Upper lobe of left lung (tissue), 4 donors: ENCODE results near the gene HNF4A.

ENCODE experiments used
- CTCF ChIP-seq, 6 experiments: fragments of 450-650 bp in 4 of 6; fragments of 200-600 bp in 2 of 6; sonication (generic) in 2 of 6; IDR thresholded peaks; one replicate each; pipeline ENCODE4 v1.5.1; 2016 to 2019; ENCODE audit warnings: antibody characterized with exemption in 6 of 6
- EP300 ChIP-seq, 4 donors: sonication (generic); formaldehyde crosslinking; IDR thresholded peaks; one replicate each; pipeline ENCODE4 v1.5.1; 2017; ENCODE audit warnings: antibody characterized with exemption in 4 of 4, control low read depth in 2 of 4
- POLR2A ChIP-seq, 4 donors: fragments of 450-650 bp; IDR thresholded peaks; one replicate each; pipeline ENCODE4 v1.5.1; 2016 to 2017; ENCODE audit warnings: antibody characterized with exemption in 4 of 4, mild to moderate bottlenecking in 2 of 4
- POLR2AphosphoS5 ChIP-seq, 2 donors: sonication (generic); formaldehyde crosslinking; IDR thresholded peaks; one replicate each; pipeline ENCODE4 v1.5.1; 2017; ENCODE audit warnings: antibody characterized with exemption in 2 of 2

GRCh38 chr20:44470327-44470726 is 114.8 kb downstream of the HNF4A start:
- no peak for TF ChIP-seq CTCF (IDR thresholded peaks at IDR 0.05)
- no peak for TF ChIP-seq POLR2AphosphoS5 (IDR thresholded peaks at IDR 0.05)
- no peak for TF ChIP-seq POLR2A (IDR thresholded peaks at IDR 0.05)
- no peak for TF ChIP-seq EP300 (IDR thresholded peaks at IDR 0.05)
